GM23248 (cell line): ENCODE results near the gene DDAH1. TPM values are rescaled to one million over a fixed set of nuclear protein-coding genes. Genes with fewer than 3 reads are reported as not detected.

Experiments used
- DNase-seq: peaks from one replicate; pipeline ENCODE4 v3.0.0-alpha.2; 2015
- H2AFZ ChIP-seq: fragments of 200-600 bp; sonication (generic); 2 replicates; pipeline ENCODE4 v1.6.1; 2016; ENCODE audit warnings: antibody characterized with exemption
- H3F3A ChIP-seq: fragments of 200-600 bp; sonication (generic); 2 replicates; pipeline ENCODE4 v1.6.1; 2016; ENCODE audit warnings: mild to moderate bottlenecking, antibody characterized with exemption, mixed run types; ENCODE audit not compliant: insufficient read depth
- H3K27ac ChIP-seq: fragments of 200-600 bp; sonication (generic); 2 replicates; pipeline ENCODE4 v1.5.1; 2016; ENCODE audit warnings: mild to moderate bottlenecking
- H3K27me3 ChIP-seq: fragments of 200-600 bp; sonication (generic); replicated peaks from 2 replicates; pipeline ENCODE4 v1.6.1; 2016; ENCODE audit warnings: mild to moderate bottlenecking; ENCODE audit not compliant: insufficient read depth
- H3K36me3 ChIP-seq: fragments of 200-600 bp; sonication (generic); 2 replicates; pipeline ENCODE4 v1.6.1; 2016; ENCODE audit warnings: low read depth, mild to moderate bottlenecking
- H3K4me1 ChIP-seq: fragments of 200-600 bp; sonication (generic); 2 replicates; pipeline ENCODE4 v1.6.1; 2016; ENCODE audit warnings: mild to moderate bottlenecking; ENCODE audit not compliant: insufficient read depth
- H3K4me2 ChIP-seq: fragments of 200-600 bp; sonication (generic); one replicate; pipeline ENCODE4 v1.6.1; 2016; ENCODE audit warnings: mild to moderate bottlenecking; ENCODE audit not compliant: unreplicated experiment
- H3K4me3 ChIP-seq: fragments of 200-600 bp; sonication (generic); 2 replicates; pipeline ENCODE4 v1.5.1; 2016; ENCODE audit warnings: mild to moderate bottlenecking
- H3K79me2 ChIP-seq: fragments of 200-600 bp; sonication (generic); 2 replicates; pipeline ENCODE4 v1.6.1; 2016; ENCODE audit warnings: mild to moderate bottlenecking; ENCODE audit not compliant: insufficient read depth
- H3K9ac ChIP-seq: fragments of 200-600 bp; sonication (generic); 2 replicates; pipeline ENCODE4 v1.6.1; 2016; ENCODE audit warnings: mild to moderate bottlenecking
- H3K9me2 ChIP-seq: fragments of 200-600 bp; sonication (generic); 2 replicates; pipeline ENCODE4 v1.6.1; 2016; ENCODE audit warnings: mixed run types, mild to moderate bottlenecking, moderate library complexity; ENCODE audit not compliant: insufficient read depth
- H3K9me3 ChIP-seq: fragments of 200-600 bp; sonication (generic); one replicate; pipeline ENCODE4 v1.6.1; 2017; ENCODE audit warnings: low read depth
- H4K20me1 ChIP-seq: fragments of 200-600 bp; sonication (generic); 2 replicates; pipeline ENCODE4 v1.6.0; 2016; ENCODE audit not compliant: insufficient read depth
- EZH2 ChIP-seq: fragments of 200-600 bp; sonication (generic); IDR thresholded peaks from 2 replicates; pipeline ENCODE4 v1.6.1; 2018; ENCODE audit warnings: antibody characterized with exemption, mild to moderate bottlenecking; ENCODE audit not compliant: insufficient read depth, poor library complexity, severe bottlenecking
- EZH2phosphoT487 ChIP-seq: fragments of 200-600 bp; sonication (generic); IDR thresholded peaks from 2 replicates; pipeline ENCODE4 v1.6.1; 2018; ENCODE audit warnings: antibody characterized with exemption, moderate library complexity, mild to moderate bottlenecking, low read depth; ENCODE audit not compliant: insufficient read depth
- WGBS, 2 experiments: methylation state at CpG; one replicate each; pipeline ENCODE4 v1.1.6; 2015 to 2017; ENCODE audit warnings: low lambda C conversion rate in 2 of 2, low coverage in 1 of 2; ENCODE audit errors: missing lambda C conversion rate in 2 of 2; 5-methylcytosine and 5-hydroxymethylcytosine counted together
- in situ Hi-C: fragments of 300-500 bp; cut with MboI; formaldehyde crosslinking; loops from 2 replicates; pipeline ENCODE4 v1.15.0; 2020
- polyA plus RNA-seq: library from polyadenylated mRNA; unstranded; fragments of >200 nt; fragmentation: Nextera tagmentation; extraction: Ambion mirVana; gene quantifications from 2 replicates; pipeline ENCODE4 v1.2.1, GENCODE V29; 2016
- total RNA-seq: library from RNA; depleted of rRNA; stranded (reverse); fragments of >200 nt; shearing (Covaris generic); gene quantifications from 2 replicates; pipeline ENCODE4 v1.2.3, GENCODE V29; 2014

Gene DDAH1
- total and polyA plus RNA-seq, 2 experiments from 2014 or later, result 168 to 238 TPM

- no peak overlapping the region for H3K4me3 ChIP-seq
- H3F3A ChIP-seq, result peaks cover 79% of the 10 kb centered on the region
- H3K9me2 ChIP-seq, result no peaks in the 10 kb centered on the region
- H3K27me3 ChIP-seq, result no peaks in the 10 kb centered on the region
- in situ Hi-C loops, result no loop called here
- no peak overlapping the region for H3K27ac ChIP-seq
- H4K20me1 ChIP-seq, result no peaks in the 10 kb centered on the region
- no peak overlapping the region for H2AFZ ChIP-seq
- peaks cover 96% of the 10 kb centered on the region for H3K79me2 ChIP-seq
- TF ChIP-seq EZH2 (no peak), EZH2phosphoT487 (no peak)
- H3K4me1 ChIP-seq, result peaks cover 9% of the 10 kb centered on the region
- no peak for DNase-seq
- no peak overlapping the region for H3K4me2 ChIP-seq
- no peak overlapping the region for H3K9ac ChIP-seq
- WGBS, 2 experiments, result 97 to 98% methylated on average over 3 of the region's 3 CpGs
- H3K36me3 ChIP-seq, result peaks cover 60% of the 10 kb centered on the region
- no peaks in the 10 kb centered on the region for H3K9me3 ChIP-seq
Measured at GRCh38 chr1:85485516-85485915, 20.6 kb upstream of the DDAH1 start.

DNA sequence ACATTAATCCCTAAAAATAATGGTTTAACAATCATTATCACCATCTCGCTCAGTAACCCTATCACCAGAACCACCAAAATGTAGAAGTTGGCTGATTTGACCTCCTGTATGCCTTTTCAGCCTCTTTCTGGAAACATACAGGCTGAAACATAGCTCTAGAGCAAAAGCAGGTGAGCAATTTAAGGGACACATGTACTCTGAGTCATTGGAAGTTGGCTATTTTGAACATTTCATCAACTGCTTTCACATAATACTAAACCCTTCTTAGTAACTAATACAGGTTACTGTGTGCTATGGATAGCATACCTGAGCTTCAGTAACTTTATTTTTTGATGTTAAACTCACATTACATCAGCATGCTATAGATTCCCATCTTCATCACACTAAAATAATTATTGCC, 19.8 kb upstream of the DDAH1 start:
- no peak overlapping the region for H3K4me3 ChIP-seq
- H3F3A ChIP-seq, result peaks cover 78% of the 10 kb centered on the region
- H3K9ac ChIP-seq, result no peak overlapping the region
- H3K79me2 ChIP-seq, result peaks cover 96% of the 10 kb centered on the region
- H3K36me3 ChIP-seq, result peaks cover 57% of the 10 kb centered on the region
- H3K9me3 ChIP-seq, result no peaks in the 10 kb centered on the region
- H3K4me1 ChIP-seq, result peaks cover 9% of the 10 kb centered on the region
- H3K27ac ChIP-seq, result 0 out of 2 replicates have a peak overlapping the region, but pooled peaks have one; percentile 4
- no peak overlapping the region for H2AFZ ChIP-seq
- H3K4me2 ChIP-seq, result no peak overlapping the region
- in situ Hi-C loops, result no loop called here
- no peaks in the 10 kb centered on the region for H4K20me1 ChIP-seq
- TF ChIP-seq EZH2phosphoT487 (no peak), EZH2 (no peak)
- no peaks in the 10 kb centered on the region for H3K27me3 ChIP-seq
- no peaks in the 10 kb centered on the region for H3K9me2 ChIP-seq
- DNase-seq, result no peak
- 97 to 100% methylated on average over 1 of the region's 1 CpG for WGBS, 2 experiments

GRCh38 chr1:85484264-85484663, 19.3 kb upstream of the DDAH1 start:
- no peaks in the 10 kb centered on the region for H3K27me3 ChIP-seq
- H3K27ac ChIP-seq, result 0 out of 2 replicates have a peak overlapping the region, but pooled peaks have one; percentile 4
- no peak overlapping the region for H2AFZ ChIP-seq
- no peak overlapping the region for H3K4me3 ChIP-seq
- 94 to 99% methylated on average over 2 of the region's 2 CpGs for WGBS, 2 experiments
- H3K4me2 ChIP-seq, result no peak overlapping the region
- H3K4me1 ChIP-seq, result peaks cover 9% of the 10 kb centered on the region
- peaks cover 61% of the 10 kb centered on the region for H3K36me3 ChIP-seq
- no peaks in the 10 kb centered on the region for H3K9me3 ChIP-seq
- TF ChIP-seq EZH2phosphoT487 (no peak), EZH2 (no peak)
- H4K20me1 ChIP-seq, result no peaks in the 10 kb centered on the region
- peaks cover 78% of the 10 kb centered on the region for H3F3A ChIP-seq
- DNase-seq, result no peak
- H3K9me2 ChIP-seq, result no peaks in the 10 kb centered on the region
- H3K9ac ChIP-seq, result no peak overlapping the region
- peaks cover 96% of the 10 kb centered on the region for H3K79me2 ChIP-seq
- in situ Hi-C loops, result no loop called here

- Histone ChIP-seq H3K4me2 (no peak overlapping the region), H3K9me2 (no peaks in the 10 kb centered on the region), H3K27me3 (no peaks in the 10 kb centered on the region), H3K79me2 (peaks cover 92% of the 10 kb centered on the region), H3K36me3 (peaks cover 54% of the 10 kb centered on the region), H3K4me1 (peaks cover 9% of the 10 kb centered on the region), H4K20me1 (no peaks in the 10 kb centered on the region), H3K9me3 (no peaks in the 10 kb centered on the region), H3K9ac (no peak overlapping the region), H3K4me3 (no peak overlapping the region), H3F3A (peaks cover 78% of the 10 kb centered on the region), H2AFZ (no peak overlapping the region), H3K27ac (peak overlapping the region; percentile 19; the same call in 1 of the 2 replicates)
- in situ Hi-C loops, result no loop called here
- 95 to 98% methylated on average over 3 of the region's 3 CpGs for WGBS, 2 experiments
- no peak for DNase-seq
- TF ChIP-seq EZH2, result no peak
- no peak for TF ChIP-seq EZH2phosphoT487
Measured at GRCh38 chr1:85481688-85482087, 16.7 kb upstream of the DDAH1 start.

- Histone ChIP-seq H3K4me3 (no peak overlapping the region), H4K20me1 (no peaks in the 10 kb centered on the region), H3K9me2 (no peaks in the 10 kb centered on the region; the same call in 1 of the 2 replicates), H3K9ac (no peak overlapping the region), H3K9me3 (no peaks in the 10 kb centered on the region), H3F3A (peaks cover 78% of the 10 kb centered on the region), H3K4me1 (peaks cover 9% of the 10 kb centered on the region), H3K36me3 (peaks cover 54% of the 10 kb centered on the region), H3K27ac (no peak overlapping the region), H3K27me3 (no peaks in the 10 kb centered on the region), H3K79me2 (peaks cover 92% of the 10 kb centered on the region), H2AFZ (no peak overlapping the region), H3K4me2 (no peak overlapping the region)
- no peak for DNase-seq
- 95 to 96% methylated on average over 2 of the region's 2 CpGs for WGBS, 2 experiments
- TF ChIP-seq EZH2, result no peak
- TF ChIP-seq EZH2phosphoT487, result no peak
- in situ Hi-C loops, result no loop called here
Measured at GRCh38 chr1:85480566-85480965, 15.6 kb upstream of the DDAH1 start.
